Heart left ventricle (tissue), 16 donors: ENCODE data around the gene CRYM. TPM values are rescaled to one million over a fixed set of nuclear protein-coding genes. Genes with fewer than 3 reads are reported as not detected.

Source experiments
- ATAC-seq, 4 donors: fragments of 200-7000 bp; cut with Tn5 transposase; one replicate each; pipeline ENCODE4 v1.9.1; 2020 to 2022; ENCODE audit warnings: moderate library complexity in 4 of 4, mild to moderate bottlenecking in 3 of 4, moderate number of reproducible peaks in 1 of 4
- DNase-seq, 5 donors: peaks; one replicate each; pipeline ENCODE4 v3.0.0-alpha.2; 2020
- H3K27ac ChIP-seq, 12 donors: fragments of 200-600 bp; sonication (generic) in 4 of 12; one replicate each; pipeline versions ENCODE4 v1.5.0 to v1.8.0; 2016 to 2022; ENCODE audit warnings: mild to moderate bottlenecking in 2 of 12
- H3K27me3 ChIP-seq, 9 donors: fragments of 200-600 bp; sonication (generic) in 2 of 9; one replicate each; pipeline versions ENCODE4 v1.5.1 to v1.8.0; 2016 to 2022; ENCODE audit warnings: mild to moderate bottlenecking in 3 of 9
- H3K36me3 ChIP-seq, 9 donors: fragments of 200-600 bp; sonication (generic) in 2 of 9; one replicate each; pipeline versions ENCODE4 v1.5.0 to v1.8.0; 2018 to 2022; ENCODE audit warnings: mild to moderate bottlenecking in 2 of 9
- H3K4me1 ChIP-seq, 12 donors: fragments of 200-600 bp; sonication (generic) in 4 of 12; one replicate each; pipeline versions ENCODE4 v1.5.0 to v1.8.0; 2016 to 2022; ENCODE audit warnings: mild to moderate bottlenecking in 3 of 12
- H3K4me3 ChIP-seq, 12 donors: fragments of 200-600 bp; sonication (generic) in 4 of 12; one replicate each; pipeline versions ENCODE4 v1.5.0 to v1.8.0; 2017 to 2022; ENCODE audit warnings: mild to moderate bottlenecking in 9 of 12, moderate library complexity in 4 of 12
- H3K9me3 ChIP-seq, 12 donors: fragments of 200-600 bp; sonication (generic) in 4 of 12; one replicate each; pipeline versions ENCODE4 v1.5.0 to v1.8.0; 2016 to 2022; ENCODE audit warnings: mild to moderate bottlenecking in 1 of 12
- POLR2A ChIP-seq, 2 donors: fragments of 450-650 bp; IDR thresholded peaks; one replicate each; pipeline ENCODE4 v1.6.1; 2017; ENCODE audit warnings: antibody characterized with exemption in 2 of 2, mild to moderate bottlenecking in 2 of 2, moderate library complexity in 2 of 2
- WGBS, 4 donors: extraction: QIAGEN DNeasy Blood & Tissue Kit in 2 of 4; methylation state at CpG; one replicate each; pipeline versions ENCODE4 v1.1.5 to v1.1.7; 2013 to 2018; 5-methylcytosine and 5-hydroxymethylcytosine counted together
- intact Hi-C, 10 donors: fragments of 100-400 bp; cut with DNase I; formaldehyde crosslinking; loops; one replicate each; pipeline versions ENCODE4 v1.11.1 to v1.14.2; 2022
- polyA plus RNA-seq, 2 donors: library from polyadenylated mRNA; stranded (reverse); fragments of 200-250 nt; gene quantifications; one replicate each; pipeline ENCODE4 v1.2.3, GENCODE V29; 2013
- total RNA-seq, 9 donors: library from RNA; depleted of rRNA in 2 of 9; stranded (reverse); fragments of >200 nt in 2 of 9; fragmentation: NEBNext Ultra II Directional in 3 of 9; extraction: Animal tissue kit (Norgen Biotek cat#: 25700) in 3 of 9; gene quantifications; one replicate each; pipeline versions ENCODE4 v1.1.0 to v1.2.4, GENCODE V29; 2016 to 2023
- TF ChIP-seq, protein P1 (sequence below), 12 donors: fragments of 200-600 bp; sonication (generic) in 4 of 12; IDR thresholded peaks; one replicate each; pipeline versions ENCODE4 v1.5.0 to v1.8.0; 2018 to 2022; ENCODE audit warnings: antibody characterized with exemption in 12 of 12, mild to moderate bottlenecking in 5 of 12
- donor health status: ischemic (EF 13 %, LVEDD 7.1; RV severe dilation, severe dysfunction).
- donor health status: healthy with polysubstance abuse.
- donor health status: DM: no; HTN: yes; CAD: no.
- donor health status: DM: no; HTN: no; CAD: no.
- donor health status: ischemic (EF 25% LVEDD 6.9; RV normal size, moderate dysfunction).
- donor health status: ischemic (EF 25% LVEDD 5.7; RV mildly dilated, moderate dysfunction).
- donor health status: healthy.
- donor health status: DM: yes; HTN: yes; CAD: no.
- donor health status: ischemic (EF 35%, LVEDD 5.7; RV mildly dilated, moderate dysfunction).
- donor health status: nonischemic (EF 11% LVEDD 7.7; RV severe dilation, severe dysfunction).
- donor health status: DM: yes; HTN: yes; CAD: no.
- donor health status: PGD.
- donor health status: ischemic (EF 29% LVEDD 5.4; RV normal size, mild dysfunction).
- donor health status: nonischemic (EF 23%, LVEDD 6.1; RV moderate dilation, normal function).

The CRYM gene
- total and polyA plus RNA-seq, 11 donors = 41.0 to 267 (median 102) TPM

- intact Hi-C loops = no loop called here
- Histone ChIP-seq H3K4me1 (peaks cover 0 to 53% (median 19%) of the 10 kb centered on the region in 12 donors), H3K27ac (peak overlapping the region in 11 of 12 donors; percentile 37 to 92 (median 79)), H3K27me3 (no peaks in the 10 kb centered on the region), H3K9me3 (no peaks in the 10 kb centered on the region), H3K4me3 (no peak overlapping the region), H3K36me3 (peaks cover 0 to 43% (median 3%) of the 10 kb centered on the region in 9 donors)
- WGBS, 4 donors = 44 to 52% (median 49%) methylated on average over 14 of the region's 14 CpGs
- ATAC-seq (peak; percentile 13 to 56 (median 37)), DNase-seq (peak in 4 of 5 donors; percentile 34 to 47 (median 36))
- TF ChIP-seq, protein P1, sequence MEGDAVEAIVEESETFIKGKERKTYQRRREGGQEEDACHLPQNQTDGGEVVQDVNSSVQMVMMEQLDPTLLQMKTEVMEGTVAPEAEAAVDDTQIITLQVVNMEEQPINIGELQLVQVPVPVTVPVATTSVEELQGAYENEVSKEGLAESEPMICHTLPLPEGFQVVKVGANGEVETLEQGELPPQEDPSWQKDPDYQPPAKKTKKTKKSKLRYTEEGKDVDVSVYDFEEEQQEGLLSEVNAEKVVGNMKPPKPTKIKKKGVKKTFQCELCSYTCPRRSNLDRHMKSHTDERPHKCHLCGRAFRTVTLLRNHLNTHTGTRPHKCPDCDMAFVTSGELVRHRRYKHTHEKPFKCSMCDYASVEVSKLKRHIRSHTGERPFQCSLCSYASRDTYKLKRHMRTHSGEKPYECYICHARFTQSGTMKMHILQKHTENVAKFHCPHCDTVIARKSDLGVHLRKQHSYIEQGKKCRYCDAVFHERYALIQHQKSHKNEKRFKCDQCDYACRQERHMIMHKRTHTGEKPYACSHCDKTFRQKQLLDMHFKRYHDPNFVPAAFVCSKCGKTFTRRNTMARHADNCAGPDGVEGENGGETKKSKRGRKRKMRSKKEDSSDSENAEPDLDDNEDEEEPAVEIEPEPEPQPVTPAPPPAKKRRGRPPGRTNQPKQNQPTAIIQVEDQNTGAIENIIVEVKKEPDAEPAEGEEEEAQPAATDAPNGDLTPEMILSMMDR (IDR thresholded peaks at IDR 0.05) = no peak
- TF ChIP-seq POLR2A (IDR thresholded peaks at IDR 0.05) = no peak
Observed at GRCh38 chr16:21263640-21264570, 14.2 kb downstream of the CRYM start.

DNA sequence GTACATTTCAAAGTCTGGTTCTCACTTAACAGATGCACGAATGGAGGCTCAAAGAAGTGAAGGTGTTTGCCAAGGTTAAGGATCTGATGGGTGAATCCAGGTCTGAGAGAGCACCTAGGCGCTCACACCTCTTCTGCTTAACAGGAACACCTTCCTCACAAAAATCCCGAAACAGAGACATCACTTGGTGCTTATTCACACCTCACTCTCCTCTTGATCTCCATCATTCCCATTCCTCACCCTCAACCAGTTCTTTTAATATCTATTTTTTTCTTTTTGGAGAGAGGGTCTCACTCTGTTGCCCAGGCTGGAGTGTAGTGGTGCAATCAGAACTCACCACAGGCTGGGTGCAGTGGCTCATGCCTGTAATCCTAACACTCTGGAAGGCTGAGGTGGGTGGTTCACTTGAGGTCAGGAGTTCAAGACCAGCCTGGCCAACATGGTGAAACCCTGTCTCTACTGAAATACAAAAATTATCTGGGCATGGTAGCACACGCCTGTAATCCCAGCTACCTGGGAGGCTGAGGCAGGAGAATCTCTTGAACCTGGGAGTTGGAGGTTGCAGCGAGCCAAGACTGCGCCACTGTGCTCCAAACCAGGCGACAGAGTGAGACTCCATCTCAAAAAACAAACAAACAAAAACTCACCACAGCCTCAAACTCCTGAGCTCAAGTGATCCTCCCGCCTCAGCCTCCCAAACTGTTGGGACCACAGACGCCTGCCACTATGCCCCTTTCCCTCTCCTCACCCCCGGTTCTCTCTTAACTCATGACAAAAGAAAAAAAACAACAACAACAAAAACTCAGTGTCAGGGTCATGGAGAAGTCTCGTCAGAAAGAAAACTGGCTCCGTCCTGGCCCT is 15.1 kb downstream of the CRYM start:
- WGBS, 4 donors = 72 to 84% (median 78%) methylated on average over 12 of the region's 12 CpGs
- Histone ChIP-seq H3K27ac (peak overlapping the region in 9 of 12 donors; percentile 37 to 92 (median 82)), H3K4me3 (no peak overlapping the region), H3K36me3 (peaks cover 0 to 45% (median 3%) of the 10 kb centered on the region in 9 donors), H3K9me3 (no peaks in the 10 kb centered on the region), H3K4me1 (peaks cover 0 to 53% (median 19%) of the 10 kb centered on the region in 12 donors), H3K27me3 (no peaks in the 10 kb centered on the region)
- ATAC-seq (no peak), DNase-seq (no peak)
- intact Hi-C loops = no loop called here
- TF ChIP-seq POLR2A (IDR thresholded peaks at IDR 0.05) = no peak
- TF ChIP-seq, protein P1 (IDR thresholded peaks at IDR 0.05) = no peak

DNA sequence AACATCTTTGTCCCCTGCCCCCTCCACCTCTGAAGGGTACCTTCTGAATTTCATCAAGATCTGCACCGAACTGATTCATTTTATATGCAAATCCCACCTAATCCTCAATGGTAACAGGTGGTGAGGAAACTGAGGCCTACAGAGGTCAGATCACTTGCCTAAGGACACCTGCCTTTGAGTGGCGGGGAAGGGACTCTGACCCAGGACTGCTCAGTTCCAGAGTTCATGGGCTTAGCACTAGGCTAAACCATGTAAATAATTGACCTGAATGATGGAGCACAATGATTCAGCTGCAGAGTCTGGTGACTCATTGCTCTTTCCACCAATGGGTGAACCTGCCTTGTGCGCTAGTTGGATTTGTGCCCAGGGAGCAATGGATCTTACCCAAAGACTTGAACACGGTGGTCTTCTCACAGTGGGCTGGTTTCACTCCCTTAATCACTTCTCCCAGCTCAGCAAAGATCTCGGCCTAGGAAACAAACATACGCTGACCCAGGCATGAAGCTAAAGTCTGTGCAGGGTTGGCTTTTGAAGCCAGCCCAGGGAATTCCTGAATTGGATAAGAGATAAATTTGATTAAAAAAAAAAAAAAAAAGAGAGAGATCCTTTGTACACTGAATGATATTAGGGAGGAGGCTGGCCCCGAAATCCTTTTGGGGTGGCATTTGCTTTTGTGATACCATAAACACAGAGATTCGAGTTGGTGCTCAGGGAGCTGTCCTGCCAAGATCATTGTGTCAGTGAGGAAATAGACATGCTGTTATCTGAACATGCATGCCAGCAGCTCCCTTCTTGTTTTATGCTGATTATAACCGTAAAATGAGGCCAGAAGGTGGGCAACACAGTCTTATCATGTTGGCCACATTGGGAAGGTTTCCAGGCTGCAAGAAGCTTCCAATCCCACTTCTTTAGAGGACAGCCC is 17.0 kb downstream of the CRYM start:
- peak in 3 of 4 donors; percentile 10 to 67 (median 35) for ATAC-seq
- intact Hi-C loops = loop anchor here in 1 of 10 donors (2.0 kb wide), 1 partner anchor 20 kb away; no protein-coding TSS in a partner anchor
- Histone ChIP-seq H3K4me1 (peaks cover 0 to 47% (median 19%) of the 10 kb centered on the region in 12 donors), H3K27me3 (no peaks in the 10 kb centered on the region), H3K9me3 (no peaks in the 10 kb centered on the region), H3K36me3 (peaks cover 0 to 28% (median 3%) of the 10 kb centered on the region in 9 donors), H3K27ac (peak overlapping the region in 10 of 12 donors; percentile 2 to 87 (median 56)), H3K4me3 (no peak overlapping the region)
- DNase-seq = peak in 1 of 5 donors; percentile 73
- 54 to 67% (median 64%) methylated on average over 9 of the region's 9 CpGs for WGBS, 4 donors
- no peak for TF ChIP-seq POLR2A (IDR thresholded peaks at IDR 0.05)
- TF ChIP-seq, protein P1 (IDR thresholded peaks at IDR 0.05) = no peak
